ENCODE data around the gene PLSCR5.

Gene PLSCR5

DNA sequence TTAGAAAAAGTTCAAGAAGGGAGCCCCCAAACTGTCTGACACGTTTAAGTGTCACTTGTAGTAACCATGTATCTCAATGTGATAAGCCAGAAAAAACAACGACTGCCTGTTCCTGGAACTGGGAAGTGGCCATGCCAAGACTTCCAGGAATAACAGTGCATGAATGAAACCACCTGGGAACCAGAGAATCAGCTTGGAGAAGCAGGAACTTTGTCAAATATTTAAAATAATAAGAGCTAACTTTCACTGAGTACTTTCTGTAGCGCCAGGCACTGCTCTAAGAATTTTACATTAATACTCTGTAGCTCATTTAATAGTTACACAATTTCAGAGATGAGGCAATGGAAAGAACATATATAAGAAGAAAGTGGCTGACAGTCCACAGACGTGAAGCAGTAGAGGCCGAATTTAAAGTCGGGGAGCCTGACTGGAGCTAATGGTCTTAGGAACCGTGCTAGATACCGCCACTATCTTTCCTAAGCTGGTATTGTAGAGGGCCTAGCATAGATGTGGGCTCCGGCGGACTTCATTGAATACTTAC, 61.6 kb downstream of the PLSCR5 start:
- peak; percentile 34 for DNase-seq

- DNase-seq = no peak
These were observed 62.2 kb downstream of the PLSCR5 start for GRCh38 chr3:146542978-146543377.

DNA sequence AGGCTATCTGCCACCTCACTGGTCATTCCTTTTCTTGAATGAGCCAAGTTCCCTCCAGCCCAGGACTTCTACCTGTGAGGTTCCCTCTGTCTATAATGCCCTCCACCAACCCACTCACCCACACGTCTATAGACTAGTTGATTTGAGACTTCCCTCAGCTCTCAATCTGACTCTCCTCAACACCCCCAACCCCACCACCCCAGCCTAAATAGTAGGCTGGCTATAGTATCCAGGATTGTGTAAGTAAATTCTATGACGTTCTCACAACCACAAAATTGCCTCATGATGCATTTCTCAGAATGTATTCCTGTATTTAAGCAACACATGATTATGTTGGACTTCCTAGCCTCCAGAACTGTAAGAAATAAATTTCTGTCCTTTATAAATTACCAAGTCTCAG, 63.0 kb downstream of the PLSCR5 start:
- DNase-seq = no peak

DNA sequence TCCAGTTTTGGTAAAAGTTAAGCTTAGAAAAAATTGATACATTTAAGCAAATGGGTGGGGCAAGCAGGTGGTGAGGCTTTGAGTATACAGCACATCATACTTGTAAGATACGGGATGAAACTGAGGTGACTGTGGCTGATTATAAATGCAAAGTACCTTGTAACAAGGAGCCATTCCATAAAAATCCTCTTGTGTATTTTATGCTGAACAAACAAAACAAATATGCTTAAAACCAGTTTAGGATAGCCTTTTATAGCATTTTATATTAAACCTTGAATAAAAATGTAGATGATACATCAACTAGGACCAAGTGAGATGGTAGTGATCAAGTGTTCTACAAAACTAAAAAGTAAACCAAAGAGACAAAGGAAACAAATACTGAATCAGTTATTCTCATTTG, 64.2 kb downstream of the PLSCR5 start:
- no peak for DNase-seq

DNA sequence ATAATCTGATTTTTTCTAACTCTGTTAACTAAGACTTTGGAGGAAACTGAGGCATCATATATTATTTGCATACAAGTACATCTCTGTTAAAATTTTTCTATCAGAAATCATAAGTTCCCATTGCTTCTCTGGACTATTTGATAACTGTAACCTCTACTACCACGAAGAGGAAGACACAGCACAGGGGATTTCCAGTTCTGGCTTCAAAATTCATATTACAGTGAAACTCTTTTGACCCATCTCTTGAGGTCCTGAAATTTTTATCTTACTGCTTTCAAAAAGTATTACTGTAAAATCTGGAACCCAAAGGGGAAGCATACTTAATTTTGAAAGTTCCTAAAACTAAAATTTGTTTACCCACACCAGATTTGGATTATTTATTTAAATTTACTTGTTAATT, 64.9 kb downstream of the PLSCR5 start:
- no peak for DNase-seq

GRCh38 chr3:146539315-146539714, 65.8 kb downstream of the PLSCR5 start:
- no peak for DNase-seq

GRCh38 chr3:146537603-146538002, 67.5 kb downstream of the PLSCR5 start:
- no peak for DNase-seq

DNA sequence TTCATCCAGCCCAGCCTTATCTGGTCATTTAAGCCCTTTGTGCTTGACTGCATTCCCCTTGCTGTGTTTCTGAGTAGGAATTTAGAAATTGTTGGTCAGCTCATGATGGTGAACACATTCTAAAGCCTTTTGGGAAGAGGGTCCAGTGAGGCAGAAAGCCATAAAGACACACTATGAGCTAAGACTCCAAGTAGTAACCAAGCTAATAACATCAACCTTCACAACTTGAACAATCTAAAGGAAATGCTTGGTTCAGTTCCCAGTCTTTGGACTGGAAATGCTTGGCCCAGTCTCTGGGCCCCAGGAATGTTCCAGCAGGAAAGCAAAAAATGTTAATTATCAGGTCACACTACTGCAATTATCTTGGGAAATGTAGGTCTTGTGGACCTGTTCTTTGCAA, 68.5 kb downstream of the PLSCR5 start:
- DNase-seq = no peak

Measured in NCI-H2029 treated with DMSO at 0.1 percent for 48 hours (cell line).